Effector memory CD8-positive, alpha-beta T cell (primary cell): ENCODE results near the gene FAF2.

ENCODE experiments used
- ATAC-seq: fragments of 150-1000 bp; cut with Tn5 transposase; replicated peaks from 2 replicates; pipeline ENCODE4 v1.10.0; 2021; ENCODE audit warnings: mild to moderate bottlenecking, moderate library complexity
- DNase-seq, 3 experiments: peaks; one replicate each; pipeline ENCODE4 v3.0.0; 2021
- H3K27ac Mint-ChIP-seq, 2 donors: one replicate each; pipeline ENCODE4 v1.8.0; 2022; ENCODE audit warnings: mild to moderate bottlenecking in 2 of 2, mixed read lengths in 2 of 2, moderate library complexity in 2 of 2
- H3K27me3 Mint-ChIP-seq, 2 donors: one replicate each; pipeline ENCODE4 v1.8.0; 2022; ENCODE audit warnings: mixed read lengths in 2 of 2
- H3K36me3 Mint-ChIP-seq: one replicate; pipeline ENCODE4 v1.8.0; 2022; ENCODE audit warnings: mild to moderate bottlenecking, moderate library complexity, mixed read lengths; ENCODE audit not compliant: insufficient read depth
- H3K4me1 Mint-ChIP-seq, 2 donors: one replicate each; pipeline ENCODE4 v1.8.0; 2022; ENCODE audit warnings: low read depth in 2 of 2, mixed read lengths in 2 of 2
- H3K4me3 Mint-ChIP-seq, 2 donors: one replicate each; pipeline ENCODE4 v1.8.0; 2022; ENCODE audit warnings: mild to moderate bottlenecking in 2 of 2, mixed read lengths in 2 of 2, moderate library complexity in 2 of 2
- H3K9me3 Mint-ChIP-seq, 2 donors: one replicate each; pipeline ENCODE4 v1.8.0; 2022; ENCODE audit warnings: mixed read lengths in 2 of 2

FAF2 gene

GRCh38 chr5:176527246-176528222, 79.3 kb downstream of the FAF2 start:
- ATAC-seq (no peak), DNase-seq (no peak)
- Mint-ChIP-seq H3K36me3 (peaks cover 52% of the 10 kb centered on the region), H3K27ac (peak overlapping the region in 1 of 2 donors; percentile 60), H3K27me3 (no peaks in the 10 kb centered on the region), H3K9me3 (no peaks in the 10 kb centered on the region), H3K4me1 (peaks cover 19 to 21% of the 10 kb centered on the region in 2 donors), H3K4me3 (no peak overlapping the region)

- Mint-ChIP-seq H3K27ac (peak overlapping the region in 1 of 2 donors; percentile 60), H3K4me1 (peaks cover 13 to 26% of the 10 kb centered on the region in 2 donors), H3K27me3 (no peaks in the 10 kb centered on the region), H3K4me3 (peak overlapping the region; percentile 41 to 48), H3K36me3 (peaks cover 58% of the 10 kb centered on the region), H3K9me3 (no peaks in the 10 kb centered on the region)
- DNase-seq: no peak
- no peak for ATAC-seq
Measured at GRCh38 chr5:176528301-176528700, 80.1 kb downstream of the FAF2 start.

GRCh38 chr5:176528761-176529115, 80.6 kb downstream of the FAF2 start:
- H3K9me3 Mint-ChIP-seq: no peaks in the 10 kb centered on the region
- no peak for DNase-seq
- H3K36me3 Mint-ChIP-seq: peaks cover 59% of the 10 kb centered on the region
- no peaks in the 10 kb centered on the region for H3K27me3 Mint-ChIP-seq
- peak overlapping the region; percentile 41 to 48 for H3K4me3 Mint-ChIP-seq
- H3K4me1 Mint-ChIP-seq: peaks cover 18 to 30% of the 10 kb centered on the region in 2 donors
- H3K27ac Mint-ChIP-seq: peak overlapping the region in 1 of 2 donors; percentile 17
- no peak for ATAC-seq

- peak overlapping the region; percentile 72 to 90 for H3K27ac Mint-ChIP-seq
- peak overlapping the region; percentile 76 to 86 for H3K4me3 Mint-ChIP-seq
- ATAC-seq: no peak
- no peaks in the 10 kb centered on the region for H3K9me3 Mint-ChIP-seq
- H3K36me3 Mint-ChIP-seq: peaks cover 63% of the 10 kb centered on the region
- peaks cover 22 to 35% of the 10 kb centered on the region in 2 donors for H3K4me1 Mint-ChIP-seq
- DNase-seq: no peak
- H3K27me3 Mint-ChIP-seq: no peaks in the 10 kb centered on the region
Measured at GRCh38 chr5:176529116-176529740, 81.0 kb downstream of the FAF2 start.

GRCh38 chr5:176529741-176530141, 81.6 kb downstream of the FAF2 start:
- Mint-ChIP-seq H3K4me3 (peak overlapping the region; percentile 76 to 86), H3K36me3 (peaks cover 69% of the 10 kb centered on the region), H3K27me3 (no peaks in the 10 kb centered on the region), H3K27ac (peak overlapping the region; percentile 72 to 90), H3K4me1 (peaks cover 25 to 40% of the 10 kb centered on the region in 2 donors), H3K9me3 (no peaks in the 10 kb centered on the region)
- ATAC-seq (peak; percentile 84), DNase-seq (peak; percentile 60 to 68 (median 68))

- no peak for DNase-seq
- peaks cover 73% of the 10 kb centered on the region for H3K36me3 Mint-ChIP-seq
- H3K4me1 Mint-ChIP-seq: peaks cover 32 to 46% of the 10 kb centered on the region in 2 donors
- H3K9me3 Mint-ChIP-seq: no peaks in the 10 kb centered on the region
- H3K27me3 Mint-ChIP-seq: no peaks in the 10 kb centered on the region
- no peak for ATAC-seq
- no peak overlapping the region for H3K27ac Mint-ChIP-seq
- peak overlapping the region; percentile 86 to 96 for H3K4me3 Mint-ChIP-seq
Measured at GRCh38 chr5:176530393-176530982, 82.3 kb downstream of the FAF2 start.

GRCh38 chr5:176530983-176531901, 83.1 kb downstream of the FAF2 start:
- Mint-ChIP-seq H3K27ac (peak overlapping the region in 1 of 2 donors; percentile 80), H3K9me3 (no peaks in the 10 kb centered on the region), H3K4me1 (peaks cover 32 to 48% of the 10 kb centered on the region in 2 donors), H3K4me3 (peak overlapping the region; percentile 86 to 96), H3K27me3 (no peaks in the 10 kb centered on the region), H3K36me3 (peaks cover 75% of the 10 kb centered on the region)
- ATAC-seq: no peak
- no peak for DNase-seq

GRCh38 chr5:176531902-176532493, 83.8 kb downstream of the FAF2 start:
- DNase-seq (no peak), ATAC-seq (no peak)
- H3K9me3 Mint-ChIP-seq: no peaks in the 10 kb centered on the region
- peaks cover 32 to 48% of the 10 kb centered on the region in 2 donors for H3K4me1 Mint-ChIP-seq
- peak overlapping the region in 1 of 2 donors; percentile 100 for H3K27ac Mint-ChIP-seq
- H3K36me3 Mint-ChIP-seq: peaks cover 78% of the 10 kb centered on the region
- peak overlapping the region; percentile 96 to 98 for H3K4me3 Mint-ChIP-seq
- H3K27me3 Mint-ChIP-seq: no peaks in the 10 kb centered on the region

GRCh38 chr5:176532795-176533194, 84.6 kb downstream of the FAF2 start:
- no peaks in the 10 kb centered on the region for H3K9me3 Mint-ChIP-seq
- H3K4me3 Mint-ChIP-seq: peak overlapping the region; percentile 96 to 98
- peaks cover 32 to 50% of the 10 kb centered on the region in 2 donors for H3K4me1 Mint-ChIP-seq
- H3K27me3 Mint-ChIP-seq: no peaks in the 10 kb centered on the region
- DNase-seq (no peak), ATAC-seq (no peak)
- peak overlapping the region in 1 of 2 donors; percentile 100 for H3K27ac Mint-ChIP-seq
- H3K36me3 Mint-ChIP-seq: peaks cover 86% of the 10 kb centered on the region

- peaks cover 87% of the 10 kb centered on the region for H3K36me3 Mint-ChIP-seq
- no peaks in the 10 kb centered on the region for H3K27me3 Mint-ChIP-seq
- peaks cover 37 to 54% of the 10 kb centered on the region in 2 donors for H3K4me1 Mint-ChIP-seq
Measured at GRCh38 chr5:176533390-176533789, 85.2 kb downstream of the FAF2 start.

GRCh38 chr5:176533894-176534611, 85.9 kb downstream of the FAF2 start:
- no peaks in the 10 kb centered on the region for H3K9me3 Mint-ChIP-seq
- H3K4me3 Mint-ChIP-seq: peak overlapping the region; percentile 96 to 98
- DNase-seq: peak; percentile 52 to 55 (median 54)
- H3K4me1 Mint-ChIP-seq: peaks cover 40 to 54% of the 10 kb centered on the region in 2 donors
- ATAC-seq: peak; percentile 6
- peak overlapping the region; percentile 98 to 100 for H3K27ac Mint-ChIP-seq
- no peaks in the 10 kb centered on the region for H3K27me3 Mint-ChIP-seq
- peaks cover 80% of the 10 kb centered on the region for H3K36me3 Mint-ChIP-seq

More at GRCh38 chr5:176533390-176533789, 85.2 kb downstream of the FAF2 start:
- no peak for DNase-seq
- ATAC-seq: no peak
- no peaks in the 10 kb centered on the region for H3K9me3 Mint-ChIP-seq
- H3K4me3 Mint-ChIP-seq: peak overlapping the region; percentile 96 to 98
- H3K27ac Mint-ChIP-seq: peak overlapping the region; percentile 98 to 100

- Mint-ChIP-seq H3K27me3 (no peaks in the 10 kb centered on the region), H3K27ac (peak overlapping the region; percentile 98 to 100), H3K4me3 (peak overlapping the region; percentile 96 to 98), H3K9me3 (no peaks in the 10 kb centered on the region), H3K4me1 (peaks cover 39 to 55% of the 10 kb centered on the region in 2 donors), H3K36me3 (peaks cover 74% of the 10 kb centered on the region)
- ATAC-seq (no peak), DNase-seq (no peak)
Measured at GRCh38 chr5:176534640-176535039, 86.5 kb downstream of the FAF2 start.
